ENCODE results near the gene SELENOP. TPM values are rescaled to one million over a fixed set of nuclear protein-coding genes. Genes with fewer than 3 reads are reported as not detected.

The SELENOP gene
- total and polyA plus RNA-seq, 2 donors (not counting 3 experiments of a cell fraction or from before 2014, with no cell fraction given): 0.22 to 1.5 TPM

DNA sequence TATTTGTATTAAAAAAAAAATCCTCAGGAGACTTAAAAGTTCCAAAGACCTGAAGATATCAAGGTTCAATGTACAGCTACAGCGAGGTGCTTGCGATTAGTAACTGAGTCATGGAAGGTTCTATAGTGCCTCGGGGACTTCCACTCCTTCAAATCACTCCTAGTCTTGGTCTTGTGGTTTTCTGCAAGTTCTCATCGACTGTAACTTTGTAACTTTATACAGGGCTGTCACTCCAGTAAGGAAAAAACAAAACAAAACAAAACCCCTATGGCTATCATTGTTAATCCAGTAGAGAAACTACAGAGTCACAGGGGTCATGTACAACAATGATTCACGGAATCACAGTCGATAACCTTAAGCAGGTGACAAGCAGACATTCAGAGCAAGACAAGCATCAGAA, 39.8 kb upstream of the SELENOP start:
- Histone ChIP-seq H3K4me2 (ENCODE audit: insufficient read depth, low read length) (no peak overlapping the region), H3K36me3 (ENCODE audit: control insufficient read depth in 2 of 2, extremely low read depth in 1 of 2, insufficient read depth in 2 of 2, low read length in 2 of 2) (no peaks in the 10 kb centered on the region), H2AFZ (ENCODE audit: low read depth, low read length) (no peak overlapping the region), H4K20me1 (replicated peaks; ENCODE audit: control insufficient read depth, extremely low read depth, insufficient read depth, low read length) (no peaks in the 10 kb centered on the region), H3K9me3 (replicated peaks; ENCODE audit: control insufficient read depth, insufficient read depth, low read length) (no peaks in the 10 kb centered on the region), H3K4me3 (replicated peaks in 1 of 3; ENCODE audit: insufficient read depth in 1 of 3, low read depth in 1 of 3, low read length in 3 of 3) (no peak overlapping the region), H3K79me2 (ENCODE audit: control insufficient read depth, insufficient read depth, low read length) (no peaks in the 10 kb centered on the region), H3K27me3 (ENCODE audit: control insufficient read depth in 2 of 2, insufficient read depth in 2 of 2, low read length in 2 of 2) (no peaks in the 10 kb centered on the region), H3K9me1 (replicated peaks; ENCODE audit: control insufficient read depth, extremely low read depth, insufficient read depth, low read length) (no peaks in the 10 kb centered on the region), H3K9ac (replicated peaks; ENCODE audit: extremely low read depth, insufficient read depth, low read length) (no peak overlapping the region), H3K27ac (ENCODE audit: insufficient read depth, low read depth, low read length) (no peak overlapping the region), H3K4me1 (ENCODE audit: control insufficient read depth, extremely low read depth, insufficient read depth, low read length) (no peaks in the 10 kb centered on the region)
- BruUV-seq (replicated peaks): no TSS peak
- DNase-seq (ENCODE audit: low read depth, low spot score): no peak
- no peak for FAIRE-seq
- TF ChIP-seq FOS (IDR thresholded peaks at IDR 0.05; ENCODE audit: borderline replicate concordance, insufficient read depth, low read length) (no peak), POLR2A (IDR thresholded peaks at IDR 0.05; ENCODE audit: low read depth, low read length) (no peak), JUN (IDR thresholded peaks at IDR 0.05; ENCODE audit: borderline replicate concordance, insufficient read depth, insufficient read length, low read depth) (no peak), MYC (IDR thresholded peaks at IDR 0.05; ENCODE audit: low read depth, low read length) (no peak), POLR2AphosphoS5 (IDR thresholded peaks at IDR 0.05; ENCODE audit: insufficient read depth, low read depth, low read length) (no peak), EZH2 (IDR thresholded peaks at IDR 0.05; ENCODE audit: borderline replicate concordance, low read depth, low read length, severe bottlenecking) (no peak), GATA2 (IDR thresholded peaks at IDR 0.05; ENCODE audit: insufficient read depth, insufficient read length, low read depth, low read length) (no peak)
- TF ChIP-seq, protein P1, sequence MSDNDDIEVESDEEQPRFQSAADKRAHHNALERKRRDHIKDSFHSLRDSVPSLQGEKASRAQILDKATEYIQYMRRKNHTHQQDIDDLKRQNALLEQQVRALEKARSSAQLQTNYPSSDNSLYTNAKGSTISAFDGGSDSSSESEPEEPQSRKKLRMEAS (IDR thresholded peaks at IDR 0.05; ENCODE audit: insufficient read depth, insufficient read length): no peak
- TF ChIP-seq, protein P2, sequence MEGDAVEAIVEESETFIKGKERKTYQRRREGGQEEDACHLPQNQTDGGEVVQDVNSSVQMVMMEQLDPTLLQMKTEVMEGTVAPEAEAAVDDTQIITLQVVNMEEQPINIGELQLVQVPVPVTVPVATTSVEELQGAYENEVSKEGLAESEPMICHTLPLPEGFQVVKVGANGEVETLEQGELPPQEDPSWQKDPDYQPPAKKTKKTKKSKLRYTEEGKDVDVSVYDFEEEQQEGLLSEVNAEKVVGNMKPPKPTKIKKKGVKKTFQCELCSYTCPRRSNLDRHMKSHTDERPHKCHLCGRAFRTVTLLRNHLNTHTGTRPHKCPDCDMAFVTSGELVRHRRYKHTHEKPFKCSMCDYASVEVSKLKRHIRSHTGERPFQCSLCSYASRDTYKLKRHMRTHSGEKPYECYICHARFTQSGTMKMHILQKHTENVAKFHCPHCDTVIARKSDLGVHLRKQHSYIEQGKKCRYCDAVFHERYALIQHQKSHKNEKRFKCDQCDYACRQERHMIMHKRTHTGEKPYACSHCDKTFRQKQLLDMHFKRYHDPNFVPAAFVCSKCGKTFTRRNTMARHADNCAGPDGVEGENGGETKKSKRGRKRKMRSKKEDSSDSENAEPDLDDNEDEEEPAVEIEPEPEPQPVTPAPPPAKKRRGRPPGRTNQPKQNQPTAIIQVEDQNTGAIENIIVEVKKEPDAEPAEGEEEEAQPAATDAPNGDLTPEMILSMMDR (IDR thresholded peaks at IDR 0.05; ENCODE audit: extremely low read depth in 1 of 2, insufficient read depth in 1 of 2, low read depth in 1 of 2, low read length in 2 of 2): no peak
- ChIA-PET POLR2A (no interaction called here), CTCF (no interaction called here)
- intact Hi-C loops (cut with micrococcal nuclease) (no loop called here), dilution Hi-C loops (cut with MboI; ENCODE audit: extremely low pct_ligation_motif_present, low sequenced_read_pairs) (no loop called here)

All from endothelial cell of umbilical vein (primary cell).